ENCODE results near the gene EME2. TPM values are rescaled to one million over a fixed set of nuclear protein-coding genes. Genes with fewer than 3 reads are reported as not detected.
A peak's percentile ranks its signal among the peaks of the same experiment; 100 is the strongest.

Gene EME2
- polyA plus RNA-seq, 1 experiment, result 2.4 TPM

DNA sequence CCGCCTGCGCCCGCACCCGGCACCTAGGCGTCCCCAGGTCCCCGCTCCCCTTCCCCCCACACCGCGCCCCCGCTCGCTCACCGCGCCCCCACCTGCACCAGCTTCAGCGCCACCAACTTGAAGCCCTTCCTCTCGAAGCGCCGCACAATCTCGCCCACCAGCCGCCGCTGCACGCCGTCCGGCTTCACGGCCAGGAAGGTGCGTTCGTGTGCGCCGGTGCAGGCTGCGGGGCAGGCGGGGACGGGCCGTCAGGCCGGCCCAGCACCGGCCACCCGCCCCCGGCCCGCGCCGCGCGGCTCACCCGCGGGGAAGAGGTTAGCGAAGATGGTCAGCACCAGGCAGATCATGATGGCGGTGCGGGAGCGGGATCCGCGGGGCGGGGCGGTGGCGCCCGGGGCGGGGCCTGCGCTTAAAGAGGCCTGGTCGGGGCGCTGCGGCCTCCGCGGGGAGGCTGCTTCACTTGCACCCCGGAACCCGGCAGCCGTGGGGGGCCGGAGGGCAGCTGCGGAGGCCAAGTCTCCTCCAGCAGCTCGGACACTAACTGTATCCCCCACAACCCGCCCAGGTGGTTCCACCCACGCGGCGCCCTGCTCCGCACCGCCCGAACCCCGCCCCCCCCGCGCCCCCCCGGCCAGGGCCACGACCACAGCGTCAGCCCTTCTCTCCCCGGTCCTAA, 1.3 kb upstream of the EME2 start, which contains the start of gene NME3:
NME3 (minus strand) TSS at position 356 of the 676 bp plus-strand sequence; CDS start at position 347, 9 bp downstream.
- ChIA-PET POLR2A (interaction anchor here (0.6 to 2.1 kb wide), 4 partner anchors 11 to 93 kb away, joined by 3 to 17 read pairs (median 8); partner anchors contain the start of genes FAHD1, HAGH, JPT2 and NUBP2), CTCF (interaction anchor here (0.9 kb wide), 1 partner anchor 53 kb away, joined by 3 read pairs; no protein-coding TSS in a partner anchor)
- peaks cover 6% of the 10 kb centered on the region; the same call in 1 of the 2 replicates for H3K9me3 ChIP-seq (ENCODE audit: control insufficient read depth, insufficient read depth, low read length)
- peak within 1 kb of the TSS; percentile 77 for H3K4me3 ChIP-seq (ENCODE audit: low read depth, low read length)
- H3K27ac ChIP-seq (ENCODE audit: low read depth, low read length), result peak within 1 kb of the TSS; percentile 47
- H3K27me3 ChIP-seq (ENCODE audit: control insufficient read depth, insufficient read depth, low read length), result no peaks in the 10 kb centered on the region
- DNase-seq (ENCODE audit: low read depth, low spot score), result no peak
- TF ChIP-seq, protein P1, sequence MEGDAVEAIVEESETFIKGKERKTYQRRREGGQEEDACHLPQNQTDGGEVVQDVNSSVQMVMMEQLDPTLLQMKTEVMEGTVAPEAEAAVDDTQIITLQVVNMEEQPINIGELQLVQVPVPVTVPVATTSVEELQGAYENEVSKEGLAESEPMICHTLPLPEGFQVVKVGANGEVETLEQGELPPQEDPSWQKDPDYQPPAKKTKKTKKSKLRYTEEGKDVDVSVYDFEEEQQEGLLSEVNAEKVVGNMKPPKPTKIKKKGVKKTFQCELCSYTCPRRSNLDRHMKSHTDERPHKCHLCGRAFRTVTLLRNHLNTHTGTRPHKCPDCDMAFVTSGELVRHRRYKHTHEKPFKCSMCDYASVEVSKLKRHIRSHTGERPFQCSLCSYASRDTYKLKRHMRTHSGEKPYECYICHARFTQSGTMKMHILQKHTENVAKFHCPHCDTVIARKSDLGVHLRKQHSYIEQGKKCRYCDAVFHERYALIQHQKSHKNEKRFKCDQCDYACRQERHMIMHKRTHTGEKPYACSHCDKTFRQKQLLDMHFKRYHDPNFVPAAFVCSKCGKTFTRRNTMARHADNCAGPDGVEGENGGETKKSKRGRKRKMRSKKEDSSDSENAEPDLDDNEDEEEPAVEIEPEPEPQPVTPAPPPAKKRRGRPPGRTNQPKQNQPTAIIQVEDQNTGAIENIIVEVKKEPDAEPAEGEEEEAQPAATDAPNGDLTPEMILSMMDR (IDR thresholded peaks at IDR 0.05; ENCODE audit: low read depth, low read length), result no peak

DNA sequence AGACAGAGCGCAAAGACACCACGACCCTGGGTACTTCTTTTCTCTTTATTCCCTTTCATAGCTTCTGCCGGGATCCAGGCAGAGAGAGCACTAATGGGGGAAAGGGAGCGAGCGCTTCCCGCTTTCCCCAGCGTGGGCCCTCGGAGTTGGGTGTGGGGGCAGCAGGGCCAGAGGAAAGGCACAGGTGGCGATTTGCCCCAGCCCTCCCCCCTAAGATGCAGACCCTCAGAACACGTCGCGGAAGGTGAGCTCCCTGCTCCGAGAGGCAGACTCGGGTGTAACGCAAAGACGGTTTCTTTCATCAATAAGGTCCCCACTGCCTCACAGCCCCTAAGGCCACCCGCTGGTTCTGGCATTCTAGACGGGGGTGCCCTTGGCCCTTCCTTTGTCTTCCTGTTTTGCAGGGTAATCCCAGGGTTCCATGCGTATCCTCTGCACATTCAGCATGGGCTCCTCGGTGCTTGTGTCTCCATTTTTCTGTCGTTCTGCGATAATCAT, 697 bp upstream of the EME2 start:
- Histone ChIP-seq H3K27me3 (ENCODE audit: control insufficient read depth, insufficient read depth, low read length) (no peaks in the 10 kb centered on the region), H3K4me3 (ENCODE audit: low read depth, low read length) (peak overlapping the region; percentile 77), H3K27ac (ENCODE audit: low read depth, low read length) (peak overlapping the region; percentile 39), H3K9me3 (ENCODE audit: control insufficient read depth, insufficient read depth, low read length) (peaks cover 6% of the 10 kb centered on the region; the same call in 1 of the 2 replicates)
- TF ChIP-seq, protein P1 (IDR thresholded peaks at IDR 0.05; ENCODE audit: low read depth, low read length), result no peak
- ChIA-PET POLR2A (interaction anchor here (1.8 kb wide), 1 partner anchor 11 kb away, joined by 17 read pairs; the partner anchor contains the start of genes NUBP2 and SPSB3), CTCF (interaction anchor here (0.9 to 1.2 kb wide), 2 partner anchors 11 to 52 kb away, joined by 3 read pairs; partner anchors contain the start of genes NUBP2 and SPSB3)
- no peak for DNase-seq (ENCODE audit: low read depth, low spot score)

DNA sequence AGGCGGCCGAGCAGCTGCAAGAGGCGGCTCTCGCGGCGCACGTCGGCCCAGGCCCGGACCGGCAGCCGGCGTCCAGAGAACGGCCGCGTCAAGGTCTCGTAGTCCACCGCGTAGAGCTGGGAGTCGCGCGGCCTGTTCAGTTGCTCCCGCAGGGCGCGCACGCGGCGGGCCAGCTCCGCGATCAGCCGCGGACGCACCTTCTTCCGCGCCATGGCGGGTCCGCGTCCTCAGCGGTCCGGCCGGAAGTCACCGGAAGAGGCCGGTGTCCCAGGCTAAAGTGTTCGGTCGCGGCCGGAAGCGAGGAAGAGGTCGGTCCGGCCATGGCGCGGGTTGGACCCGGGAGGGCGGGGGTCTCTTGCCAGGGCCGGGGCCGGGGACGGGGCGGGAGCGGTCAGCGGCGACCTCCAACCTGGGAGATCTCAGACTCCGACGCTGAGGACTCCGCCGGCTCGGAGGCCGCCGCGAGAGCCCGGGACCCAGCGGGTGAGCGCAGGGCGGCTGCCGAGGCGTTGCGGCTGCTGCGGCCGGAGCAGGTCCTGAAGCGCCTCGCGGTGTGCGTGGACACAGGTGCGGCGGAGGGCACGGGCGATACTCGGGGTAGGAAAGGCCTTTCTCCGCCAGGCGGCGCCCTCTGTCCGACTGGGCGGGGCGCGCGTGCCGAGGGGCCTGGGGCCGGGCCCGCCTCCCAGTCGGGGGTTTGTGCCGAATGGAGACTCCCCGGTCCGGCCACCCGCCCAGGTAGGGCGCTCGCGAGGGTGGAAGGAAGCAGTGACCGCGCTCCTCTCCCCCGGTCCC, 495 bp downstream of the EME2 start, which contains the start of gene MRPS34:
MRPS34 (minus strand) TSS at position 227 of the 795 bp plus-strand sequence; CDS start at position 212, 15 bp downstream.
- peak within 1 kb of the TSS; percentile 39 for H3K27ac ChIP-seq (ENCODE audit: low read depth, low read length)
- H3K27me3 ChIP-seq (ENCODE audit: control insufficient read depth, insufficient read depth, low read length), result no peaks in the 10 kb centered on the region
- peaks cover 6% of the 10 kb centered on the region; the same call in 1 of the 2 replicates for H3K9me3 ChIP-seq (ENCODE audit: control insufficient read depth, insufficient read depth, low read length)
- TF ChIP-seq, protein P1 (IDR thresholded peaks at IDR 0.05; ENCODE audit: low read depth, low read length), result peak; percentile 68
- CTCF ChIA-PET, result interaction anchor here (0.9 to 1.2 kb wide), 2 partner anchors 9 to 10 kb away, joined by 3 to 6 read pairs; partner anchors contain the start of genes NUBP2 and SPSB3
- POLR2A ChIA-PET, result interaction anchor here (0.6 to 1.8 kb wide), 6 partner anchors 9 to 53 kb away, joined by 3 to 17 read pairs (median 5); partner anchors contain the start of genes HAGH, NUBP2 and SPSB3
- DNase-seq (ENCODE audit: low read depth, low spot score), result peak; percentile 42
- peak within 1 kb of the TSS; percentile 77 for H3K4me3 ChIP-seq (ENCODE audit: low read depth, low read length)

DNA sequence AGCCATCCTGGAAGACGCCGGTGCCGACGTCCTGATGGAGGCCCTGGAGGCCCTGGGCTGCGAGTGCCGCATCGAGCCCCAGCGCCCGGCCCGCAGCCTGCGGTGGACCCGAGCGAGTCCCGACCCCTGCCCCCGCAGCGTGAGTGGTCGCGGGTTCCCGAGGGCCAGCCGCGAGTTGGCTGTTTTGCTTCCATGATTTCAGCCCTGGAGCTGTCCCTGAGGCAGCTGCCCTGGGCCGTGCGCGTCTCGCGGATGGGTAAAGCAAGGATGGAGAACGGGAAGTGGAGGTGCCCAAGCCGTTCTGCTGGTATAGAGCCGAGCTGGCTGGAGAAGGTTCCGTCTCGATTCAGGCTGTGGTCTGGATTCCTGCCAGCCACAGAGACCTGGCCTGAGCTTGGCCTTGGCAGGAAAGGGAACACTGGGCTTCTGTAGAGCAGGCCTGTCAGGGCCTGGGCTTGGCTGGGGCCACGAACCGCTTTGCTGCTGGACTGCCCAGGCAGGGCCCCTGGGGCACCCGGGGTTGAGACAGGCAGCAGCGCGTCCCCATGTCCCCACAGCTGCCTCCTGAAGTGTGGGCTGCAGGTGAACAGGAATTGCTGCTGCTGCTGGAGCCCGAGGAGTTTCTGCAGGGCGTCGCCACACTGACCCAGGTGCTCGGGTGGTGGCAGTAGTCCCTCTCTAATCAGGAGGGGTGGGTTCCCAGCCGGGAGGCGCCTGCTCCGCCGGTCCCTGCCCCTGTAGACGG, 1.3 kb downstream of the EME2 start:
- H3K4me3 ChIP-seq (ENCODE audit: low read depth, low read length), result peak overlapping the region; percentile 77
- no peak for DNase-seq (ENCODE audit: low read depth, low spot score)
- TF ChIP-seq, protein P1 (IDR thresholded peaks at IDR 0.05; ENCODE audit: low read depth, low read length), result no peak; the same call in 1 of the 2 replicates
- peaks cover 6% of the 10 kb centered on the region; the same call in 1 of the 2 replicates for H3K9me3 ChIP-seq (ENCODE audit: control insufficient read depth, insufficient read depth, low read length)
- H3K27me3 ChIP-seq (ENCODE audit: control insufficient read depth, insufficient read depth, low read length), result no peaks in the 10 kb centered on the region
- CTCF ChIA-PET, result interaction anchor here (0.9 to 1.2 kb wide), 2 partner anchors 9 to 49 kb away, joined by 6 to 9 read pairs; partner anchors contain the start of genes NUBP2 and SPSB3
- H3K27ac ChIP-seq (ENCODE audit: low read depth, low read length), result no peak overlapping the region
- POLR2A ChIA-PET, result interaction anchor here (1.1 to 1.5 kb wide), 4 partner anchors 9 to 191 kb away, joined by 3 to 8 read pairs (median 4); partner anchors contain the start of genes HAGH, NUBP2, RPS2 and SPSB3
